GM21717 (cell line): ENCODE data around the gene VPS26A.
"Not testable (repeated sequence)": the region's sequence is repeated elsewhere in the genome, so short reads cannot be mapped to it uniquely, and the experiment has no call there.

ENCODE experiments used
- ATAC-seq: cut with Tn5 transposase; IDR thresholded peaks from one replicate; pipeline ENCODE4 v1.9.1; 2021; ENCODE audit warnings: mild to moderate bottlenecking, moderate library complexity; ENCODE audit not compliant: unreplicated experiment

Gene VPS26A

GRCh38 chr10:69172241-69172982, 48.4 kb downstream of the VPS26A start:
- no peak for ATAC-seq

GRCh38 chr10:69175326-69175725, 51.3 kb downstream of the VPS26A start:
- ATAC-seq = not testable (repeated sequence)

- no peak for ATAC-seq
Observed at GRCh38 chr10:69176823-69177222, 52.8 kb downstream of the VPS26A start.

- peak; percentile 17 for ATAC-seq
Observed at GRCh38 chr10:69179089-69179742, 55.2 kb downstream of the VPS26A start.

- ATAC-seq = peak; percentile 72
Observed at GRCh38 chr10:69179743-69180524, 56.0 kb downstream of the VPS26A start, which contains the start of gene SUPV3L1. Gene SUPV3L1, plus strand, starts transcription at chr10:69180234. Its CDS starts 58 bp downstream, at chr10:69180292.

- ATAC-seq = no peak
Observed at GRCh38 chr10:69180525-69181204, 56.7 kb downstream of the VPS26A start.

GRCh38 chr10:69181433-69181832, 57.5 kb downstream of the VPS26A start:
- no peak for ATAC-seq

- ATAC-seq = no peak
Observed at GRCh38 chr10:69182005-69182404, 58.0 kb downstream of the VPS26A start.

GRCh38 chr10:69186524-69186923, 62.5 kb downstream of the VPS26A start:
- ATAC-seq = no peak

GRCh38 chr10:69201045-69201444, 77.1 kb downstream of the VPS26A start:
- ATAC-seq = no peak

- no peak for ATAC-seq
Observed at GRCh38 chr10:69202332-69202731, 78.4 kb downstream of the VPS26A start.

- ATAC-seq = no peak
Observed at GRCh38 chr10:69208761-69209160, 84.8 kb downstream of the VPS26A start.

GRCh38 chr10:69209787-69210484, 86.0 kb downstream of the VPS26A start:
- ATAC-seq = no peak

GRCh38 chr10:69211104-69211503, 87.1 kb downstream of the VPS26A start:
- no peak for ATAC-seq

GRCh38 chr10:69211524-69211923, 87.5 kb downstream of the VPS26A start:
- no peak for ATAC-seq

GRCh38 chr10:69213591-69214311, 89.8 kb downstream of the VPS26A start:
- ATAC-seq = no peak

GRCh38 chr10:69214666-69215131, 90.7 kb downstream of the VPS26A start:
- ATAC-seq = no peak

GRCh38 chr10:69215405-69216171, 91.6 kb downstream of the VPS26A start:
- ATAC-seq = no peak

GRCh38 chr10:69216577-69217118, 92.7 kb downstream of the VPS26A start:
- no peak for ATAC-seq
